ENCODE data around the gene TNS1.

The TNS1 gene

GRCh38 chr2:217892560-217892959, 110.2 kb downstream of the TNS1 start:
- no peak for DNase-seq

- DNase-seq: no peak
These were observed 112.3 kb downstream of the TNS1 start for GRCh38 chr2:217890445-217890844.

GRCh38 chr2:217889656-217890055, 113.1 kb downstream of the TNS1 start:
- no peak for DNase-seq

- DNase-seq: no peak
These were observed 114.7 kb downstream of the TNS1 start for GRCh38 chr2:217887841-217888701.

GRCh38 chr2:217886720-217887309, 116.0 kb downstream of the TNS1 start:
- DNase-seq: peak; percentile 48

GRCh38 chr2:217886091-217886490, 116.7 kb downstream of the TNS1 start:
- no peak for DNase-seq

GRCh38 chr2:217884985-217885384, 117.8 kb downstream of the TNS1 start:
- DNase-seq: no peak

GRCh38 chr2:217880891-217881290, 121.9 kb downstream of the TNS1 start:
- no peak for DNase-seq

GRCh38 chr2:217880287-217880889, 122.4 kb downstream of the TNS1 start:
- DNase-seq: no peak

GRCh38 chr2:217878915-217879590, 123.7 kb downstream of the TNS1 start:
- no peak for DNase-seq

- DNase-seq: no peak
These were observed 124.9 kb downstream of the TNS1 start for GRCh38 chr2:217877866-217878265.

GRCh38 chr2:217876253-217876570, 126.6 kb downstream of the TNS1 start:
- no peak for DNase-seq

GRCh38 chr2:217875556-217876252, 127.1 kb downstream of the TNS1 start:
- DNase-seq: no peak

GRCh38 chr2:217875138-217875537, 127.7 kb downstream of the TNS1 start:
- no peak for DNase-seq

- DNase-seq: no peak
These were observed 129.4 kb downstream of the TNS1 start for GRCh38 chr2:217873371-217873770.

GRCh38 chr2:217872319-217872718, 130.5 kb downstream of the TNS1 start:
- DNase-seq: no peak

GRCh38 chr2:217870528-217871011, 132.2 kb downstream of the TNS1 start:
- DNase-seq: no peak

- DNase-seq: no peak
These were observed 133.9 kb downstream of the TNS1 start for GRCh38 chr2:217868911-217869334.

GRCh38 chr2:217868265-217868892, 134.4 kb downstream of the TNS1 start:
- no peak for DNase-seq

- no peak for DNase-seq
These were observed 136.3 kb downstream of the TNS1 start for GRCh38 chr2:217866457-217866856.

GRCh38 chr2:217864963-217865772, 137.6 kb downstream of the TNS1 start:
- DNase-seq: no peak
